GM12878 (cell line): ENCODE measurements around the gene HSF4. TPM values are rescaled to one million over a fixed set of nuclear protein-coding genes. Genes with fewer than 3 reads are reported as not detected.

Source experiments
- ATAC-seq: fragments of 200-7000 bp; cut with Tn5 transposase; 3 replicates; pipeline ENCODE4 v1.9.1; 2020; ENCODE audit warnings: mild to moderate bottlenecking, moderate library complexity
- BruUV-seq: library from RNA; stranded (reverse); fragments of 400-500 nt; replicated peaks from 2 replicates; lab custom pipeline; 2021; lab: Mats Ljungman, UMichigan
- CTCF ChIA-PET: fragments of 300-600 bp; sonication (Branson Sonifier 250); formaldehyde crosslinking; extraction: SDS; loops from one replicate; lab custom pipeline; 2021; ENCODE audit warnings: inconsistent platforms; lab: Yijun Ruan, JAX
- POLR2A ChIA-PET: fragments of 350-600 bp; formaldehyde crosslinking; extraction: SDS; loops from one replicate; lab custom pipeline; 2021; ENCODE audit warnings: inconsistent platforms; lab: Charles Lee
- RAD21 ChIA-PET: fragments of 300-600 bp; sonication (Branson Sonifier 250); formaldehyde crosslinking; loops from one replicate; lab custom pipeline; 2023; ENCODE audit warnings: antibody characterized with exemption; ENCODE audit not compliant: unreplicated experiment; lab: Charles Lee
- SMC1A ChIA-PET: fragments of 300-600 bp; sonication (Branson Sonifier 250); formaldehyde crosslinking; loops from one replicate; lab custom pipeline; 2023; ENCODE audit not compliant: unreplicated experiment, uncharacterized antibody; lab: Charles Lee
- DNase-seq: peaks from one replicate; pipeline ENCODE4 v3.0.0-alpha.2; 2011; ENCODE audit warnings: low read depth, low spot score
- FAIRE-seq: peaks from 3 replicates; lab custom pipeline; 2011; peaks lifted over from hg19 to GRCh38; lab: Jason Lieb, UNC
- H2AFZ ChIP-seq: 2 replicates; pipeline ENCODE4 v1.6.0; 2011; ENCODE audit warnings: low read depth, low read length, control low read depth; ENCODE audit not compliant: control insufficient read depth
- H3K27ac ChIP-seq: 2 replicates; pipeline ENCODE4 v1.5.1; 2011; ENCODE audit warnings: control low read depth; ENCODE audit not compliant: control insufficient read depth, insufficient read depth
- H3K27me3 ChIP-seq, 2 experiments: replicated peaks in 1 of 2; 2 replicates each; pipeline versions ENCODE4 v1.6.0 to v1.6.1; 2011; ENCODE audit warnings: low read length in 1 of 2; ENCODE audit not compliant: control insufficient read depth in 2 of 2, insufficient read depth in 2 of 2
- H3K36me3 ChIP-seq, 2 experiments: 2 replicates each; pipeline ENCODE4 v1.5.1; 2011; ENCODE audit warnings: low read length in 1 of 2; ENCODE audit not compliant: control insufficient read depth in 2 of 2, insufficient read depth in 2 of 2
- H3K4me1 ChIP-seq: 2 replicates; pipeline ENCODE4 v1.6.1; 2011; ENCODE audit warnings: mild to moderate bottlenecking, low read length, moderate library complexity, mixed read lengths; ENCODE audit not compliant: control insufficient read depth, insufficient read depth
- H3K4me2 ChIP-seq: 2 replicates; pipeline ENCODE4 v1.6.0; 2011; ENCODE audit warnings: control low read depth; ENCODE audit not compliant: control insufficient read depth, insufficient read depth
- H3K4me3 ChIP-seq: fragments of 200-600 bp; sonication (generic); 2 replicates; pipeline ENCODE4 v1.5.1; 2016
- H3K79me2 ChIP-seq: 2 replicates; pipeline ENCODE4 v1.6.0; 2011; ENCODE audit warnings: low read length; ENCODE audit not compliant: control insufficient read depth, insufficient read depth
- H3K9ac ChIP-seq: 2 replicates; pipeline ENCODE4 v1.8.0; 2011; ENCODE audit warnings: low read length, control low read depth, mixed read lengths; ENCODE audit not compliant: control insufficient read depth, insufficient read depth
- H3K9me3 ChIP-seq: replicated peaks from 3 replicates; pipeline ENCODE4 v1.5.1; 2011; ENCODE audit warnings: mild to moderate bottlenecking, low read length; ENCODE audit not compliant: control insufficient read depth, insufficient read depth
- H4K20me1 ChIP-seq: 2 replicates; pipeline ENCODE4 v1.6.0; 2011; ENCODE audit not compliant: control insufficient read depth, insufficient read depth
- BCL11A ChIP-seq: IDR thresholded peaks from 2 replicates; pipeline ENCODE4 v1.6.1; 2011; ENCODE audit warnings: low read depth, low read length
- CHD2 ChIP-seq: IDR thresholded peaks from 2 replicates; pipeline ENCODE4 v1.6.1; 2011; ENCODE audit warnings: low read depth, low read length, improper control_type of control experiment, borderline replicate concordance
- EP300 ChIP-seq, 2 experiments: fragments of 150-350 bp in 1 of 2; IDR thresholded peaks; 2 replicates each; pipeline ENCODE4 v1.6.1; 2011 to 2012; ENCODE audit warnings: low read depth in 2 of 2, low read length in 2 of 2, borderline replicate concordance in 1 of 2, improper control_type of control experiment in 1 of 2, inconsistent platforms in 1 of 2; ENCODE audit not compliant: control insufficient read depth in 1 of 2
- ESRRA ChIP-seq: IDR thresholded peaks from 2 replicates; pipeline ENCODE4 v1.6.1; 2012; ENCODE audit warnings: mild to moderate bottlenecking, low read length, improper control_type of control experiment
- WGBS: methylation state at CpG from one replicate; pipeline ENCODE4 v1.1.6; 2016; ENCODE audit warnings: low lambda C conversion rate; ENCODE audit not compliant: insufficient replicate concordance, insufficient coverage; ENCODE audit errors: missing lambda C conversion rate; 5-methylcytosine and 5-hydroxymethylcytosine counted together
- in situ Hi-C: fragments of 300-500 bp; cut with MboI; formaldehyde crosslinking; loops from 9 replicates; pipeline ENCODE4 v1.14.3; 2018; ENCODE audit warnings: mixed read lengths
- intact Hi-C: fragments of 100-400 bp; cut with micrococcal nuclease; formaldehyde crosslinking; loops from one replicate; pipeline ENCODE4 v1.14.2; 2022; ENCODE audit not compliant: unreplicated experiment
- polyA plus RNA-seq, 11 experiments: library from polyadenylated mRNA; depleted of rRNA in 4 of 11; unstranded in 6 of 11; stranded (reverse) in 5 of 11; fragments of >200 nt; fragmentation: Nextera tagmentation in 4 of 11; fragmentation: Illumina TruSeq in 1 of 11; extraction: Ambion mirVana in 4 of 11; extraction: Trizol in 1 of 11; gene quantifications; 1 replicate in 1 of 11; 2 replicates in 10 of 11; pipeline versions ENCODE4 v1.2.1 to v1.2.3, GENCODE V29; 2011 to 2016; ENCODE audit warnings: inconsistent platforms in 2 of 11, missing spikeins in 2 of 11, low read depth in 1 of 11
- total RNA-seq, 4 experiments: library from RNA; depleted of rRNA in 3 of 4; stranded (reverse); fragments of >200 nt in 3 of 4; fragmentation: Illumina TruSeq in 1 of 4; extraction: Trizol in 1 of 4; gene quantifications; 2 replicates each; pipeline versions ENCODE4 v1.2.1 to v1.2.3, GENCODE V29; 2013 to 2021
- TF ChIP-seq, protein P1 (sequence below): fragments of 450-650 bp; IDR thresholded peaks from 2 replicates; pipeline ENCODE4 v1.6.1; 2017; ENCODE audit warnings: mild to moderate bottlenecking

HSF4 gene
- total and polyA plus RNA-seq, 10 of the 15 experiments (the other 5 are each of a cell fraction or from before 2014, with no cell fraction given) = 0.31 to 9.9 (median 2.6) TPM; not detected in 1

GRCh38 chr16:67117716-67118115, 46.8 kb upstream of the HSF4 start:
- ChIA-PET CTCF (no interaction called here), RAD21 (interaction anchor here (1.2 kb wide), 1 partner anchor 100 kb away, joined by 3 read pairs; no protein-coding TSS in a partner anchor), POLR2A (interaction anchor here (0.7 to 1.3 kb wide), 2 partner anchors 18 to 40 kb away, joined by 9 to 12 read pairs; no protein-coding TSS in a partner anchor), SMC1A (no interaction called here)
- intact Hi-C loops = no loop called here
- no peaks in the 10 kb centered on the region for H3K9me3 ChIP-seq
- no TSS peak for BruUV-seq
- ATAC-seq (no peak), DNase-seq (no peak), FAIRE-seq (no peak)
- H3K4me3 ChIP-seq = no peak overlapping the region
- TF ChIP-seq, protein P1, sequence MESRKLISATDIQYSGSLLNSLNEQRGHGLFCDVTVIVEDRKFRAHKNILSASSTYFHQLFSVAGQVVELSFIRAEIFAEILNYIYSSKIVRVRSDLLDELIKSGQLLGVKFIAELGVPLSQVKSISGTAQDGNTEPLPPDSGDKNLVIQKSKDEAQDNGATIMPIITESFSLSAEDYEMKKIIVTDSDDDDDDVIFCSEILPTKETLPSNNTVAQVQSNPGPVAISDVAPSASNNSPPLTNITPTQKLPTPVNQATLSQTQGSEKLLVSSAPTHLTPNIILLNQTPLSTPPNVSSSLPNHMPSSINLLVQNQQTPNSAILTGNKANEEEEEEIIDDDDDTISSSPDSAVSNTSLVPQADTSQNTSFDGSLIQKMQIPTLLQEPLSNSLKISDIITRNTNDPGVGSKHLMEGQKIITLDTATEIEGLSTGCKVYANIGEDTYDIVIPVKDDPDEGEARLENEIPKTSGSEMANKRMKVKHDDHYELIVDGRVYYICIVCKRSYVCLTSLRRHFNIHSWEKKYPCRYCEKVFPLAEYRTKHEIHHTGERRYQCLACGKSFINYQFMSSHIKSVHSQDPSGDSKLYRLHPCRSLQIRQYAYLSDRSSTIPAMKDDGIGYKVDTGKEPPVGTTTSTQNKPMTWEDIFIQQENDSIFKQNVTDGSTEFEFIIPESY = no peak
- TF ChIP-seq ESRRA (no peak), BCL11A (no peak), EP300 (IDR thresholded peaks at IDR 0.05; ENCODE audit: borderline replicate concordance in 1 of 2, control insufficient read depth in 1 of 2, low read depth in 2 of 2, low read length in 2 of 2) (no peak), CHD2 (no peak)
- in situ Hi-C loops = no loop called here
- peaks cover 2 to 3% of the 10 kb centered on the region in 2 experiments; a peak in 3 of 4 replicates for H3K36me3 ChIP-seq
- H3K27ac ChIP-seq = no peak overlapping the region
- H3K27me3 ChIP-seq = no peaks in the 10 kb centered on the region
- H3K4me2 ChIP-seq = no peak overlapping the region
- no peaks in the 10 kb centered on the region for H4K20me1 ChIP-seq
- peaks cover 2% of the 10 kb centered on the region for H3K79me2 ChIP-seq
- H3K9ac ChIP-seq = no peak overlapping the region
- H3K4me1 ChIP-seq = no peaks in the 10 kb centered on the region
- H2AFZ ChIP-seq = no peak overlapping the region
- WGBS = 100% methylated on average over 2 of the region's 9 CpGs
